ENCODE results near the gene TRMU.

DNA sequence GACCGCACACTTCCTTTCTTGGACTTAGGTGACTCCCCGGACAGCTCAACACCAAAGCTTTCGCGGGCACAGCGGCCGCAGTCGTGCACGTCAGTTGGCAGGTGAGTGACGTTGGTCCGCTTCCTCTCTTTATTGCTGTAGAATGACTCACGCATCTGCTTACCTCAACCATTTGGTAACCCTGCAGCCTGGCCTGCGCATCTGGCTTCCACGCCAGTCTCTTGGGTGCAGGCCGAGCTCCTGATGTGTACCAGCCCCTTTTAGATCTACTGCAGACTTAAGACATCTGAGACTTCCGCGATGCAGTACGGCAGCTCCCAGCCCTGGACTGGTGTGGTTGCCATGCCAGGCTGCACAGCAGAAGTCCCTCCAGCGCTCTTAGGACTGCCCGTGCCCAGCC lies 12.4 kb upstream of the TRMU start:
- TF ChIP-seq, protein P1, sequence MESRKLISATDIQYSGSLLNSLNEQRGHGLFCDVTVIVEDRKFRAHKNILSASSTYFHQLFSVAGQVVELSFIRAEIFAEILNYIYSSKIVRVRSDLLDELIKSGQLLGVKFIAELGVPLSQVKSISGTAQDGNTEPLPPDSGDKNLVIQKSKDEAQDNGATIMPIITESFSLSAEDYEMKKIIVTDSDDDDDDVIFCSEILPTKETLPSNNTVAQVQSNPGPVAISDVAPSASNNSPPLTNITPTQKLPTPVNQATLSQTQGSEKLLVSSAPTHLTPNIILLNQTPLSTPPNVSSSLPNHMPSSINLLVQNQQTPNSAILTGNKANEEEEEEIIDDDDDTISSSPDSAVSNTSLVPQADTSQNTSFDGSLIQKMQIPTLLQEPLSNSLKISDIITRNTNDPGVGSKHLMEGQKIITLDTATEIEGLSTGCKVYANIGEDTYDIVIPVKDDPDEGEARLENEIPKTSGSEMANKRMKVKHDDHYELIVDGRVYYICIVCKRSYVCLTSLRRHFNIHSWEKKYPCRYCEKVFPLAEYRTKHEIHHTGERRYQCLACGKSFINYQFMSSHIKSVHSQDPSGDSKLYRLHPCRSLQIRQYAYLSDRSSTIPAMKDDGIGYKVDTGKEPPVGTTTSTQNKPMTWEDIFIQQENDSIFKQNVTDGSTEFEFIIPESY (IDR thresholded peaks at IDR 0.05) = no peak
- TF ChIP-seq, protein P2, sequence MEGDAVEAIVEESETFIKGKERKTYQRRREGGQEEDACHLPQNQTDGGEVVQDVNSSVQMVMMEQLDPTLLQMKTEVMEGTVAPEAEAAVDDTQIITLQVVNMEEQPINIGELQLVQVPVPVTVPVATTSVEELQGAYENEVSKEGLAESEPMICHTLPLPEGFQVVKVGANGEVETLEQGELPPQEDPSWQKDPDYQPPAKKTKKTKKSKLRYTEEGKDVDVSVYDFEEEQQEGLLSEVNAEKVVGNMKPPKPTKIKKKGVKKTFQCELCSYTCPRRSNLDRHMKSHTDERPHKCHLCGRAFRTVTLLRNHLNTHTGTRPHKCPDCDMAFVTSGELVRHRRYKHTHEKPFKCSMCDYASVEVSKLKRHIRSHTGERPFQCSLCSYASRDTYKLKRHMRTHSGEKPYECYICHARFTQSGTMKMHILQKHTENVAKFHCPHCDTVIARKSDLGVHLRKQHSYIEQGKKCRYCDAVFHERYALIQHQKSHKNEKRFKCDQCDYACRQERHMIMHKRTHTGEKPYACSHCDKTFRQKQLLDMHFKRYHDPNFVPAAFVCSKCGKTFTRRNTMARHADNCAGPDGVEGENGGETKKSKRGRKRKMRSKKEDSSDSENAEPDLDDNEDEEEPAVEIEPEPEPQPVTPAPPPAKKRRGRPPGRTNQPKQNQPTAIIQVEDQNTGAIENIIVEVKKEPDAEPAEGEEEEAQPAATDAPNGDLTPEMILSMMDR (IDR thresholded peaks at IDR 0.05; ENCODE audit: low read depth, low read length, missing input control) = no peak
- TF ChIP-seq YY1 (IDR thresholded peaks at IDR 0.05) (no peak), RAD21 (IDR thresholded peaks at IDR 0.05) (no peak), GABPA (IDR thresholded peaks at IDR 0.05 in 1 of 2, conservative IDR thresholded peaks at IDR 0.05 in 1 of 2) (no peak), JUND (IDR thresholded peaks at IDR 0.05) (no peak), SP1 (IDR thresholded peaks at IDR 0.05) (no peak), RXRA (IDR thresholded peaks at IDR 0.05) (no peak), NR2F2 (IDR thresholded peaks at IDR 0.05) (no peak), TAF1 (conservative IDR thresholded peaks at IDR 0.05) (no peak)
- TF ChIP-seq, protein P3, sequence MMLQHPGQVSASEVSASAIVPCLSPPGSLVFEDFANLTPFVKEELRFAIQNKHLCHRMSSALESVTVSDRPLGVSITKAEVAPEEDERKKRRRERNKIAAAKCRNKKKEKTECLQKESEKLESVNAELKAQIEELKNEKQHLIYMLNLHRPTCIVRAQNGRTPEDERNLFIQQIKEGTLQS (IDR thresholded peaks at IDR 0.05) = no peak
- TF ChIP-seq, protein P4, sequence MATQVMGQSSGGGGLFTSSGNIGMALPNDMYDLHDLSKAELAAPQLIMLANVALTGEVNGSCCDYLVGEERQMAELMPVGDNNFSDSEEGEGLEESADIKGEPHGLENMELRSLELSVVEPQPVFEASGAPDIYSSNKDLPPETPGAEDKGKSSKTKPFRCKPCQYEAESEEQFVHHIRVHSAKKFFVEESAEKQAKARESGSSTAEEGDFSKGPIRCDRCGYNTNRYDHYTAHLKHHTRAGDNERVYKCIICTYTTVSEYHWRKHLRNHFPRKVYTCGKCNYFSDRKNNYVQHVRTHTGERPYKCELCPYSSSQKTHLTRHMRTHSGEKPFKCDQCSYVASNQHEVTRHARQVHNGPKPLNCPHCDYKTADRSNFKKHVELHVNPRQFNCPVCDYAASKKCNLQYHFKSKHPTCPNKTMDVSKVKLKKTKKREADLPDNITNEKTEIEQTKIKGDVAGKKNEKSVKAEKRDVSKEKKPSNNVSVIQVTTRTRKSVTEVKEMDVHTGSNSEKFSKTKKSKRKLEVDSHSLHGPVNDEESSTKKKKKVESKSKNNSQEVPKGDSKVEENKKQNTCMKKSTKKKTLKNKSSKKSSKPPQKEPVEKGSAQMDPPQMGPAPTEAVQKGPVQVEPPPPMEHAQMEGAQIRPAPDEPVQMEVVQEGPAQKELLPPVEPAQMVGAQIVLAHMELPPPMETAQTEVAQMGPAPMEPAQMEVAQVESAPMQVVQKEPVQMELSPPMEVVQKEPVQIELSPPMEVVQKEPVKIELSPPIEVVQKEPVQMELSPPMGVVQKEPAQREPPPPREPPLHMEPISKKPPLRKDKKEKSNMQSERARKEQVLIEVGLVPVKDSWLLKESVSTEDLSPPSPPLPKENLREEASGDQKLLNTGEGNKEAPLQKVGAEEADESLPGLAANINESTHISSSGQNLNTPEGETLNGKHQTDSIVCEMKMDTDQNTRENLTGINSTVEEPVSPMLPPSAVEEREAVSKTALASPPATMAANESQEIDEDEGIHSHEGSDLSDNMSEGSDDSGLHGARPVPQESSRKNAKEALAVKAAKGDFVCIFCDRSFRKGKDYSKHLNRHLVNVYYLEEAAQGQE (IDR thresholded peaks at IDR 0.05) = no peak

Measured in liver (tissue), 3 donors.